Activated CD4-positive, alpha-beta T cell treated with anti-CD3 and anti-CD28 coated beads, Interleukin-2, amount 50 U/mL, for 24 hours (primary cell): Measurements from ENCODE around the gene SIVA1.
"Not testable (repeated sequence)": the region's sequence is repeated elsewhere in the genome, so short reads cannot be mapped to it uniquely, and the experiment has no call there.

Source experiments
- DNase-seq, 2 donors: peaks; one replicate each; pipeline ENCODE4 v3.0.0-alpha.2; 2020; ENCODE audit warnings: low read depth in 1 of 2, low spot score in 1 of 2

Gene SIVA1

GRCh38 chr14:104750753-104751057 is 2.2 kb upstream of the SIVA1 start:
- not testable (repeated sequence) for DNase-seq

GRCh38 chr14:104751539-104752422 is 1.2 kb upstream of the SIVA1 start:
- DNase-seq = no peak

- DNase-seq = no peak
Observed at GRCh38 chr14:104752423-104752734, 568 bp upstream of the SIVA1 start.

GRCh38 chr14:104753528-104754212 is 723 bp downstream of the SIVA1 start:
- DNase-seq = no peak

GRCh38 chr14:104754213-104754851 is 1.4 kb downstream of the SIVA1 start:
- no peak for DNase-seq

GRCh38 chr14:104755621-104756020 is 2.7 kb downstream of the SIVA1 start:
- DNase-seq = no peak

- DNase-seq = no peak
Observed at GRCh38 chr14:104756477-104757237, 3.7 kb downstream of the SIVA1 start.

GRCh38 chr14:104757238-104757585 is 4.3 kb downstream of the SIVA1 start:
- DNase-seq = no peak

- no peak for DNase-seq
Observed at GRCh38 chr14:104757681-104758392, 4.9 kb downstream of the SIVA1 start.

GRCh38 chr14:104758981-104759969 is 6.3 kb downstream of the SIVA1 start:
- no peak for DNase-seq

GRCh38 chr14:104765517-104765916 is 12.6 kb downstream of the SIVA1 start:
- DNase-seq = no peak

- no peak for DNase-seq
Observed at GRCh38 chr14:104766256-104766862, 13.4 kb downstream of the SIVA1 start.

- no peak for DNase-seq
Observed at GRCh38 chr14:104766863-104767633, 14.1 kb downstream of the SIVA1 start.

- no peak for DNase-seq
Observed at GRCh38 chr14:104767634-104767918, 14.6 kb downstream of the SIVA1 start.

- DNase-seq = peak; percentile 86 to 94
Observed at GRCh38 chr14:104768437-104769323, 15.7 kb downstream of the SIVA1 start.

- no peak for DNase-seq
Observed at GRCh38 chr14:104769324-104770071, 16.6 kb downstream of the SIVA1 start.

GRCh38 chr14:104770072-104770579 is 17.2 kb downstream of the SIVA1 start:
- no peak for DNase-seq
